ENCODE results near the gene RAB26. TPM values are rescaled to one million over a fixed set of nuclear protein-coding genes. Genes with fewer than 3 reads are reported as not detected.
"Not testable (repeated sequence)": the region's sequence is repeated elsewhere in the genome, so short reads cannot be mapped to it uniquely, and the experiment has no call there.

RAB26 gene
- polyA plus RNA-seq, 3 donors from 2014 or later: 0.34 to 1.4 TPM; not detected in 1

GRCh38 chr16:2124377-2124693 lies 24.1 kb upstream of the RAB26 start:
- H3K27ac Mint-ChIP-seq; H3K27me3 Mint-ChIP-seq (ENCODE audit: low read depth in 3 of 3); H3K9me3 Mint-ChIP-seq; H3K4me3 Mint-ChIP-seq; DNase-seq; H3K36me3 Mint-ChIP-seq: not testable (repeated sequence)
- H3K4me1 Mint-ChIP-seq: peaks cover 6 to 22% of the 10 kb centered on the region in 2 donors

- Mint-ChIP-seq H3K27ac (peak overlapping the region in 1 of 6 donors; percentile 28), H3K4me1 (peaks cover 6 to 22% of the 10 kb centered on the region in 2 donors)
- DNase-seq; H3K4me3 Mint-ChIP-seq; H3K36me3 Mint-ChIP-seq; H3K9me3 Mint-ChIP-seq; H3K27me3 Mint-ChIP-seq (ENCODE audit: low read depth in 3 of 3): not testable (repeated sequence)
Measured at GRCh38 chr16:2124694-2125444, 23.6 kb upstream of the RAB26 start.

- H3K27ac Mint-ChIP-seq: peak overlapping the region in 1 of 6 donors; percentile 28
- H3K4me3 Mint-ChIP-seq; H3K36me3 Mint-ChIP-seq; H3K9me3 Mint-ChIP-seq; DNase-seq; H3K27me3 Mint-ChIP-seq (ENCODE audit: low read depth in 3 of 3): not testable (repeated sequence)
- peaks cover 6 to 21% of the 10 kb centered on the region in 2 donors for H3K4me1 Mint-ChIP-seq
Measured at GRCh38 chr16:2125609-2126008, 22.8 kb upstream of the RAB26 start.

- not testable (repeated sequence) for H3K36me3 Mint-ChIP-seq; H3K9me3 Mint-ChIP-seq; H3K27ac Mint-ChIP-seq; DNase-seq; H3K4me3 Mint-ChIP-seq; H3K27me3 Mint-ChIP-seq (ENCODE audit: low read depth in 3 of 3)
- H3K4me1 Mint-ChIP-seq: peaks cover 6 to 20% of the 10 kb centered on the region in 2 donors
Measured at GRCh38 chr16:2126161-2126743, 22.2 kb upstream of the RAB26 start.

- H3K27me3 Mint-ChIP-seq (ENCODE audit: low read depth in 3 of 3); DNase-seq; H3K9me3 Mint-ChIP-seq; H3K36me3 Mint-ChIP-seq: not testable (repeated sequence)
- H3K27ac Mint-ChIP-seq: peak overlapping the region in 3 of 6 donors; percentile 22 to 67 (median 56)
- H3K4me1 Mint-ChIP-seq: peaks cover 6 to 20% of the 10 kb centered on the region in 2 donors
- peak overlapping the region in 1 of 5 donors; percentile 11 for H3K4me3 Mint-ChIP-seq
Measured at GRCh38 chr16:2126928-2127556, 21.4 kb upstream of the RAB26 start.

GRCh38 chr16:2127630-2128280 lies 20.7 kb upstream of the RAB26 start:
- not testable (repeated sequence) for H3K36me3 Mint-ChIP-seq; DNase-seq; H3K27me3 Mint-ChIP-seq (ENCODE audit: low read depth in 3 of 3); H3K9me3 Mint-ChIP-seq; H3K4me3 Mint-ChIP-seq
- H3K4me1 Mint-ChIP-seq: peaks cover 6 to 20% of the 10 kb centered on the region in 2 donors
- peak overlapping the region in 1 of 6 donors; percentile 17 for H3K27ac Mint-ChIP-seq

- not testable (repeated sequence) for DNase-seq; H3K4me3 Mint-ChIP-seq; H3K27ac Mint-ChIP-seq; H3K36me3 Mint-ChIP-seq; H3K27me3 Mint-ChIP-seq (ENCODE audit: low read depth in 3 of 3); H3K9me3 Mint-ChIP-seq
- H3K4me1 Mint-ChIP-seq: peaks cover 6 to 21% of the 10 kb centered on the region in 2 donors
Measured at GRCh38 chr16:2129251-2129650, 19.2 kb upstream of the RAB26 start.

- not testable (repeated sequence) for DNase-seq; H3K4me3 Mint-ChIP-seq; H3K27ac Mint-ChIP-seq; H3K36me3 Mint-ChIP-seq; H3K27me3 Mint-ChIP-seq (ENCODE audit: low read depth in 3 of 3); H3K9me3 Mint-ChIP-seq
- H3K4me1 Mint-ChIP-seq: peaks cover 6 to 24% of the 10 kb centered on the region in 2 donors
Measured at GRCh38 chr16:2129890-2130447, 18.5 kb upstream of the RAB26 start.

- not testable (repeated sequence) for H3K27me3 Mint-ChIP-seq (ENCODE audit: low read depth in 3 of 3); H3K9me3 Mint-ChIP-seq; H3K27ac Mint-ChIP-seq; H3K36me3 Mint-ChIP-seq; DNase-seq
- H3K4me3 Mint-ChIP-seq: peak overlapping the region in 1 of 5 donors; percentile 36
- H3K4me1 Mint-ChIP-seq: peaks cover 8 to 12% of the 10 kb centered on the region in 2 donors
Measured at GRCh38 chr16:2133797-2134196, 14.6 kb upstream of the RAB26 start.

GRCh38 chr16:2135071-2135470 lies 13.4 kb upstream of the RAB26 start:
- not testable (repeated sequence) for H3K9me3 Mint-ChIP-seq; H3K36me3 Mint-ChIP-seq; DNase-seq; H3K27me3 Mint-ChIP-seq (ENCODE audit: low read depth in 3 of 3)
- Mint-ChIP-seq H3K4me3 (peak overlapping the region; percentile 52 to 78 (median 71)), H3K4me1 (peaks cover 9 to 11% of the 10 kb centered on the region in 2 donors), H3K27ac (peak overlapping the region in 1 of 6 donors; percentile 55)

- Mint-ChIP-seq H3K27ac (peak within 1 kb of the TSS; percentile 89 to 98 (median 95)), H3K27me3 (ENCODE audit: low read depth in 3 of 3) (peaks cover 3 to 10% (median 9%) of the 10 kb centered on the region in 3 donors), H3K4me1 (peaks cover 14 to 18% of the 10 kb centered on the region in 2 donors), H3K4me3 (peak within 1 kb of the TSS; percentile 89 to 97 (median 96))
- DNase-seq: peak; percentile 100
- not testable (repeated sequence) for H3K9me3 Mint-ChIP-seq, H3K36me3 Mint-ChIP-seq
Measured at GRCh38 chr16:2135770-2136490, 12.5 kb upstream of the RAB26 start, which contains the start of gene PKD1. PKD1 (minus strand) TSS chr16:2135898; CDS start chr16:2135689, 209 bp downstream.

GRCh38 chr16:2142942-2143877 lies 5.2 kb upstream of the RAB26 start:
- peaks cover 0 to 5% (median 3%) of the 10 kb centered on the region in 3 donors for H3K27me3 Mint-ChIP-seq (ENCODE audit: low read depth in 3 of 3)
- no peaks in the 10 kb centered on the region for H3K36me3 Mint-ChIP-seq
- no peak overlapping the region for H3K27ac Mint-ChIP-seq
- DNase-seq: no peak
- peaks cover 4 to 10% of the 10 kb centered on the region in 2 donors for H3K4me1 Mint-ChIP-seq
- no peaks in the 10 kb centered on the region for H3K9me3 Mint-ChIP-seq
- no peak overlapping the region for H3K4me3 Mint-ChIP-seq

Data from immature natural killer cell (primary cell).